NCI-H2196 treated with DMSO at 0.1 percent for 48 hours (cell line): ENCODE results near the gene KPNA1.
"Not testable (repeated sequence)": the region's sequence is repeated elsewhere in the genome, so short reads cannot be mapped to it uniquely, and the experiment has no call there.

Experiments
- DNase-seq: peaks from one replicate; lab custom pipeline; 2025; ENCODE audit not compliant: unreplicated experiment; lab: John Stamatoyannopoulos, UW

The KPNA1 gene

DNA sequence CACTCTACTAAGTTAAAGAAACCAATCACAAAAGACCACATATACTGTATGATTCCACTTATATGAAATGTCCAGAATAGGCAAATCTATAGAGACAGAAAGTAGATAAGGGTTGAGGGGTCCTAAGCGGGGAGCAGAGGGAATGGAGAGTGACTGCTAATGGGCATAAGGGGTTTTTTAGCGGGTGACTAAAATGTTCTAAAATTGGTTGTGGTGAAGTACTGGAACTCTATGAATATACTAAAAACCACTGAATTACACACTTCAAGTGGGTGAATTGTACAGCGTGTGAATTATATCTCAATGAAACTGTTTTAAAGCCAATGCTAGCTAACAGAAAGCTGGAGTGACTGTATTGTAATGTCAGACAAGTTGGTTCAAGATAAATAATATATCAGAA lies 33.3 kb downstream of the KPNA1 start:
- DNase-seq: no peak

DNA sequence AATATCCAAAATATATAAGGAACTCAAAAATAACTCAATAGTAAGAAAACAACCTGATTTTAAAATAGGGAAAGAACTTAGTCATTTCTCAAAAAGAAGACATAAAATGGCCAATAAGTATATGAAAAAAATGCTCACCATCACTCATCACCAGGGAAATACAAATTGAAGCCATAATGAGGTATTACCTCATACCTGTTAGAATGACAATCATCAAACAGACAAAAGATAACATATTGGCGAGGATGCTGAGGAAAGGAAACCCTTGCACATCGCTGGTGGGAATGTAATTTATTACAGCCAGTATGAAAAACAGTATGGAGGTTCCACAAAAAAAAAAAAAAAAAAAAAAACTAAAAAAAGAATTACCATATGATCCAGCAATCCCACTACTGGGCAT lies 38.2 kb downstream of the KPNA1 start:
- no peak for DNase-seq

DNA sequence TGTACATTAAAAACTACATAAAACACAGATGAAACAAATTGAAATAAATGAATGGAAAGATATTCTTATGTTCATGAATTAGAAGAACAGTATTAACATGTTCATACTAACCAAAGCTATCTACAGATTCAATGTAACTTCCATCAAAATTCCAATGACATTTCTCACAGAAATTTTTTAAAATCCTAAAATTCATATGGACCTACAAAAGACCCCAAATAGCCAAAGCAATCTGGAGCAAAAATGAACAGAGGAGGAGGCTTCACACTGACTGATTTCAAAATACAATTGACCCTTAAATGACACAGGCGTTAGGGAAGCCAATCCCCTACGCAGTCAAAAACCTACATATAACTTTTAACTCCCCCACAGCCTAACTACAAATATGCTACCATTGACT lies 39.4 kb downstream of the KPNA1 start:
- DNase-seq: no peak

DNA sequence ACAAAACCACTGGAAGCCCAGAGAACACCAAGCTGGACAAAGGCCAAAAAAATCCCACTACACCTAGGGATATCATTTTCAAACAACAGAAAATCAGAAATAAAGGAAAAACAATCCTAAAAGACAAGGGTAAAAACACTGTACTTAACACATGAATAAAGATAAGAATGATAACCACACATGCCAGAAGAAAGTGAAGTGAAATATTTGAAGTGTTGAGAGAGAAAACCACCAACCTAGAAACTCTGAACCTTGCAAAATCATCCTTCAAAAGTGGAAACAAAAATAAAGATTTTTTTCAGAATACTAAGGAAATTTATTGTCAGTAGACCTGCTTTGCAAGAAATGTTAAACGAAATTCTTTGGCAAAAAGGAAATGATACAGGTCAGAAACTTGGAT lies 45.1 kb downstream of the KPNA1 start:
- DNase-seq: no peak

DNA sequence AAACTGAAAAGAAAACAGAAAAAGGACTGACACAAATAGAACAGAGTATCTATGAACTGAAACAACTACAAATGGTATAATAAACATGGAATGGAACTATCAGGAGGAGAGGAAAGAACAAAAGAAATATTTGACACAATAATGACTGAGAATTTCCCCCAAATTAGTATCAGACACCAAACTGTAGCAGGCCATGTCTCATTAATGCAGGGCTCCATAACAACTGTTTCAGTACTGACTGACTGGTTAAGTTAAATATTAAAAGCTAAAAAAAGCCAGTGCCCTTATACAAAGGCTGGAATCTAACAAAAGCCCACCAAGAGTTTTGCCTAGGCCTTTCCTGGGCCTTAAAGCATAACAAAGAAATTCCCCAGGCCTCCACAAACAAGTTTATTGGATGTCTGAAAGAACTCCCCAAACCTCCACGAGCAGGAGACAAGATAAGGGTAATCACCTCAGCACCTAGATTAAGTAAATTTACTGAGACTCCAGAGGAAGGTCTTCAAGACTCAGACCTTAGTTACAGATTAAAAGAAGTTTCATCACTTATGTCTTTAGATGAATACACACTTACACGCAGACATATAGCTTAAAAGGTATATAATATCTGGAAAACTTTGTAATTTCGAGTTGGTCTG lies 45.7 kb downstream of the KPNA1 start:
- no peak for DNase-seq

DNA sequence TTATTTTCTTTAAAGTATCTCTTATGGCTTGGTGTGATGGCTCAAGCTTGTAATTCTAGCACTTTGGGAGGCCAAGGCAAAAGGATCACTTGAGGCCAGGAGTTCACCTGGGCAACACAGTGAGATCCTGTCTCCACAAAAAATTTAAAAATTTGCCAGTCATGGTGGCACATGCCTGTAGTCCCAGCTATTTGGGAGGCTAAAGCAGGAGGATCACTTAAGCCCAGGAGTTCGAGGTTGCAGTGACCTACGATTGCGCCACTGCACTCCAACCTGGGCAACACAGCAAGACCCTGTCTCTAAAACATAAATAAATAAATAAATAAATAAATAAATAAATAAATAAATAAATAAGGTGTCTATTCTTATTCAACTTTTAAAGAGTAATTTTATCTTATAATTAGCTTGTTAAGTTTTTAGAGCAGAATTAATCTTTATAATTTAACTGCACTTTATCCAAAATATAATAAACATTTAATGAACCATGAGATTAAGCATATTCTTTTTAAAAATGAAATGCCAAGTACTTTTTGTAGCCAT lies 48.0 kb downstream of the KPNA1 start:
- DNase-seq: no peak

DNA sequence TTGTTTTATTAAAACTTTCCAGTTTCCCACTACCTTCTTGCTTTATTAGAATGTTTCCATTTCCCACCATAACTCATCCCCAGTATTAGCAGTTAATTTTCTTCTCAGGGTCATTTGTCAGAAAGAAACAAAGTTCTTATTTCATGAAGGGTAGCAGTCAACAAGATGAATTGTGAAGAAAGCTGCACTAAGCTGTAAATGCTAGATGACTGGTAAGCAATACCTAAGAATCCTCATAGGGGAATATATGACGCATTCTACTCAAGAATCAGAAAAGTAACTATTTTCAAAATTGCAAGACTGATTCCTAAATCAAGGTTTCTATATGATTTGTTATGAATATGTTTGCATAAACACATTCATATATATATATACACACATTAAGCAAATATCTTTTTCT lies 50.1 kb downstream of the KPNA1 start:
- DNase-seq: no peak

DNA sequence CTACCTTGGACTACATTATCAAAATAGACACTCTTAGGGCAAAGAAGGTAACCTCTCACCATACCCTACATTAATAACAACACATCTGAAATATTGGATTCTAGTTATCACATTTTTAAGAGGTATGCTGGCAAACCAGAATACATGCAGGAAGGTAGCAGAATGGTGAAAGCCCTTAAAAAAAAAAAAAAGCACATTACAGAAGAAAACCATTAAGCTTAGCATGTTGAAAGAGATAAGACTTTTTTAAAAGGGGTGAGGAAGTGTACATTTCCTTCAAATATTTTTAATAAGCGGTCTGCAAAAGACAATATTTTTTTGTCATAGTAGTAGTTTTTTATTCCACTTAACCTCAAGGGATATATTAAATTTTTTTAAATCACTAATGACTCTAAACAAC lies 52.3 kb downstream of the KPNA1 start:
- no peak for DNase-seq

DNA sequence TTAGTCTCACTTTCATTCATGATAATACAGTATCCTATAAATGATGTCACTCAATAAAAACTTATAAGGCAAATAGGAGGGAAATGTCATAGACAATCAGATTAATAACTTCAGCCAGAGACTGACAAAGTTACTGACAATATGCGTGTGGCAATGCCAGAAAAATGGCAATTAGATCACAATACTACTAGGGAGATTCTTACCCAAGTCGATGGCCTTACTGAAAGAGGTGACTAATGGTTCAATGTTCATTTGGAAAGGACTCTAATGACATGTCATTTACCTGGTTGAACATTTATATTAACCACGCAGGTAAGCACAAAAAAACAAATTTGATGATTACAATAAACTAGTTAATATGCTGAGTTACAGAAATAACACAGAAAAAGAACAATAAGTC lies 52.9 kb downstream of the KPNA1 start:
- no peak for DNase-seq

DNA sequence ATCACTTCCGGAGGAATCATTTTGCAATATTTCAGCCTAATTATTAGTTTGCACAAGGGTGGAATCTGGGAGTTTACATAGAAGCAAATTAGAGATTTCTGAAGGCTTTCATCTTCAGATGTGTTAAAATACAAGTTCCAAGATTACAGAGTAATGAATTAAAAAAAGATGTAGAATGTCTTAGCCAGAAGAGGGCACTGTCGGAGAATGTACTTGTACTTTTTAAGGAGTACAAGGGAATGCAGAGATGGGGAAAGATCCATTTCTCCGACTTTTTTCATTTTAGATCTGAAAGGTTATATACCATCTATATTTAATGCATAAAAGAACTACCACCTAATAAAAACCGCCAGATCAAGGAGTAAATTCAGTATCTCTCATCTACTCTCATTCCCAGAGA lies 55.7 kb downstream of the KPNA1 start:
- DNase-seq: no peak

DNA sequence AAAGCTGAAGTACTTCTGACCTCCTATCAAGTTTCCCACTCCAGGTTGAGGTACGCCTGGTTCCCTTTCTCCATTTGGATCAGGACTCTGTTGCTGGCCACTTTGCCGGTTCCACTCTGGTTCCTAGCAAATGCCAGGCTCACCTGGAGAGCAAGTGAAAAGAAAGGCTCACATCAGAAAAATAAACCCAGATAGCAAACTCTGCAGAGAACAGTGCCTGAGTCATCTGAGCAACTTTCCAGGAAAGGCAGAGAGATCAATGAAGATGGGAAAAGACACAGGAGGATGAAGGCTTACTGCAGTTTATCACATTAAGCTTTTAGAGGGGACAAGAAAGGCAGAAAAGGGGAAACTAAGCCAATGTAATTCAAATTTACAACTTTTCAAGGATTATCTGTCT lies 57.0 kb downstream of the KPNA1 start:
- no peak for DNase-seq

DNA sequence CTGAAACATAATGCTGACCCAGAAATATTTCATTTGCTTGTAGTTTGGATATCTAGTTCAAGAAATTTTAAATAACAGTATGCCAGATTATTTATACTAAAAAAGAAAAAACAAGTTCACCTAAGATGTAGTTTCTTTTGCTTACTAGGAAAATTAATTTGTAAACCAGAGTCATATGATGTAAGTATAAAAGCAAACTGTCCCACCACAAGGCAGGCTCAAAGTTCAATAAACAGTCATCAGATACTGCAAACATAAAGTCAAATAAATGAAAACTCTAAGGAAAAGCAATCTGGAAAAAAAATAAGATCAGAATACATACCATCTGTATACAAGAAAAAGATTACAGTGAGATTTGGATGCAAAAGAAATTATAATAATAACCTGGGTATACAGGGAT lies 58.7 kb downstream of the KPNA1 start:
- no peak for DNase-seq

DNA sequence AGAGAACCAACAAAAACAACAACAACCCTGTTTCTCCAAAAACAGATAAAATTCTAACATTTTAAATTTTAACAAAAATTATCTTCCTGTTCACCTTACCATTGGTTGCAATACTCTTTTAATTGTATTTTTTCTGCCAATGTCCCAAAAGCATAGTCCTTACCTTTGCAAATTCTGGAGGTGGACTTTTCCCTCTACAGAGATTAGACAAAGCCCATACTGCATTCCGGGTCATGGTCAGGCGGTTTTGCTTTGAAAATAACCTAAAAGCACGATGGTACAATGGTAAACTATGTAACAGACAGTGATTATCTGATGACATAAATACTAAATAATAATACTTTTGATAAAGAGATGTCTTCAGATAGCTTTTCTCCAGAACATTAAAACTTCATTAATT lies 63.4 kb downstream of the KPNA1 start:
- no peak for DNase-seq

DNA sequence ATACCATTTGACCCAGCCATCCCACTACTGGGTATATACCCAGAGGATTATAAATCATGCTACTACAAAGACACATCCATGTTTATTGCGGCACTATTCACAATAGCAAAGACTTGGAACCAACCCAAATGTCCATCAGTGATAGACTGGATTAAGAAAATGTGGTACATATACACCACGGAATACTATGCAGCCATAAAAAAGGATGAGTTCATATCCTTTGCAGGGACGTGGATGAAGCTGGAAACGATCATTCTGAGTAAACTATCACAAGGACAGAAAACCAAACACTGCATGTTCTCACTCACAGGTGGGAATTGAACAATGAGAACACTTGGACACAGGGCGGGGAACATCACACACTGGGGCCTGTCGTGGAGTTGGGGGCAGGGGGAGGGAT lies 66.5 kb downstream of the KPNA1 start:
- not testable (repeated sequence) for DNase-seq

DNA sequence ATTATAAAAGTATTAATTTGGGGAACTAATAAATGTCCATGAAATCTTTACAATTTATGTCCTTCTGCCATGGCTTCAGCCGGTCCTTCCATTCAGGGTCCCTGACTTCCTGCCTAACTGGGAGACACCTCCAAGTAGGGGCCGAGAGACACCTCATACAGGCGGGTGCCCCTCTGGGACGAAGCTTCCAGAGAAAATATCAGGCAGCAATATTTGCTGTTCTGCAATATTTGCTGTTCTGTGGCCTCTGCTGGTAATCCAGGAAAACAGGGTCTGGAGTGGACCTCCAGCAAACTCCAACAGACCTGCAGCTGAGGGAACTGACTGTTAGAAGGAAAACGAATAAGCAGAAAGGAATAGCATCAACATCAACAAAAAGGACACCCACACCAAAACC lies 70.2 kb downstream of the KPNA1 start:
- not testable (repeated sequence) for DNase-seq

DNA sequence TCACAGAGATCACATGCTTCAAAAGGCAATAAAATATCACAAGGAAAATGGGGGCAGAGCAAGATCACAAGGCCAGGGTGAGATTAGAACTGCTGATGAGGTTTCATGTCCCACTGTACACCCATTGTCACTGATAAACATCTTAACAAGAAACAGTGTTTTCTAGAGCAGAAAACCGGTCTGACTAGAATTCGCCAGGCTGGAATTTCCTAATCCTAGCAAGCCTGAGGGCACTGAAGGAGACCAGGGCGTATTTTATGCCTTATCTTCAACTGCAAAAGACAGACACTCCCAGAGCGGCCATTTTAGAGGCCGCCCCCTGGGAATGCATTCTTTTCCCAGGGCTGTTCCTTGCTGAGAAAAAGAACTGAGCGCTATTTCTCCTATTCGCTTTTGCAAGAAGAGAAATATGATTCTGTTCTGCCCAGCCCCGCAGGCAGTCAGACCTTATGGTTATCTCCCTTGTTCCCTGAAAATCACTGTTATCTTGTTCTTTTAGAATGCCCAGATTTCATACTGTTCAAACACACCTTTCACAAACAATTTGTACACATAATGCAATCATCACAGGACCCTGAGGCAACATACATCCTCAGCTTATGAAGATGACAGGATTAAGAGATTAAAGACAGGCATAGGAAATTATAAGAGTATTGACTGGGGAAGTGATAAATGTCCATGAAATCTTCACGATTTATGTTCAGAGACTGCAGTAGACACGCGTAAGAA lies 70.8 kb downstream of the KPNA1 start:
- DNase-seq: not testable (repeated sequence)

DNA sequence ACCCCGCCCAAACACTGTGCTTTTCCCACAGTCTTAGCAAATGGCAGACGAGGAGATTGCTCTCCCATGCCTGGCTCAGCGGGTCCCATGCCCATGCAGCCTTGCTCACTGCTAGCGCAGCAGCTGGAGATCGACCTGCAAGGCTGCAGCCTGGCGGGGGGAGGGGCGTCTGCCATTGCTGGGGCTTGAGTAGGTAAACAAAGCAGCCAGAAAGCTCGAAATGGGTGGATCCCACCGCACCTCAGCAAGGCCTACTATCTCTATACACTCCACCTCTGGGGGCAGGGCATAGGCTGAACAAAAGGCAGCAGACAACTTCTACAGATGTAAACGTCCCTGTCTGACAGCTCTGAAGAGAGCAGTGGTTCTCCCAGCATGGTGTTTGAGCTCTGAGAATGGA lies 71.6 kb downstream of the KPNA1 start:
- no peak for DNase-seq

DNA sequence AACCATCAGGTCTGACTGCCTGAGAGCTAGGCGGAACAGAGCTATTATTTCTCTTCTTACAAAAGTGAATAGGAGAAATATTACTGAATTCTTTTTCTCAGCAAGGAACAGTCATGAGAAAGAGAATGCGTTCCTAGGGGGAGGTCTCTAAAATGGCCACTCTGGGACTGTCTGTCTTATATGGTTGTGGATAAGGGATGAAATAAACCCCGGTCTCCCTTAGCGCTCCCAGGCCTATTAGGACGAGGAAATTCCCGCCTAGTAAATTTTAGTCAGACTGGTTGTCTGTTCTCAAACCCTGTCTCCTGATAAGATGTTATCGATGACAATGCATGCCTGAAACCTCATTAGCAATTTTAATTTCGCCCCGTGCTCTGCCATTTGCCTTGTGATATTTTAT lies 78.8 kb downstream of the KPNA1 start:
- DNase-seq: no peak

DNA sequence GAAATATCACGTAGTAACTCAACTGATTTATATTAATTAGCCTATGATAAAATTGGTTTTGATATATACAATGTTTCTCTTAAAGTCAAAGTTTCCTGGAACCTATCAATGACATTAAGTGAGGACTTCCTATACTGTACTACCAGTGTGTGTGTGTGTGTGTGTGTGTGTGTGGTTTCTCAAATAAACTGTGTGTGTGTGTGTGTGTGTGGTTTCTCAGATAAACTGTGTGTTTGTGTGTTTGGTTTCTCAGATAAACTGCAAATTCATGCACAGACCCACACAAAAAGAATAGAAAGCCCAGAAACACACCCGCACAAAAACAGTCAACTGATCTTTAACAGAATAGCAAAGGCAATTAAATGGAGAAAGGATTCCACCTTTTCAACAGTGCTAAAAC lies 84.4 kb downstream of the KPNA1 start:
- DNase-seq: no peak

DNA sequence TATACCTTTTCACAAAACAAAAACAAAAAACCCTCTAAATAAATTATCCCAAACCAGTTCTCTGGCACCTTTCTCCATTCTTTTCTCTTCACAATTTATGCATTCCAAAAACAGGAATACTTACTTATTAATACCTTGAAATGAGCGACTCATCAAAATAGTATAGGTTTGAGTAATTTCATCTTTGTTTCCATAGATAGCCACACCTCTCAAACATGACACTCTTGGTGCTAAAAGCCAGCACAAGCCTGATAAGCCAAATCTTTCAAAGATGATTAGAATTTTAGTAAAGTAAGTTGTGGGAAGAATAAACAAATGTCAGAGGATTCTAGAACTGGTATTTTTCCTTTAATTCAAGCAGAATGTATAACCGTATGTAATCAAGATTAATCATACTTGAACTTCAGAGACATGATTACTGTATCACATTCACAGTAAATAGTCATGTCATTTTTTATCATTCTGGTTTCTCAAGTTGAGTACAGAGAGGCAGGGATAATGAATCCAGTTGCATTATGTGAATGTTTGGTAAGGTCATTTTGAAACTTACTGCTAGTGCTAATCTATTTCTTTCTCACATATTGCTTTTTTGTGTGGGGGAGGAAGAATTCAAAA lies 86.8 kb downstream of the KPNA1 start:
- no peak for DNase-seq

DNA sequence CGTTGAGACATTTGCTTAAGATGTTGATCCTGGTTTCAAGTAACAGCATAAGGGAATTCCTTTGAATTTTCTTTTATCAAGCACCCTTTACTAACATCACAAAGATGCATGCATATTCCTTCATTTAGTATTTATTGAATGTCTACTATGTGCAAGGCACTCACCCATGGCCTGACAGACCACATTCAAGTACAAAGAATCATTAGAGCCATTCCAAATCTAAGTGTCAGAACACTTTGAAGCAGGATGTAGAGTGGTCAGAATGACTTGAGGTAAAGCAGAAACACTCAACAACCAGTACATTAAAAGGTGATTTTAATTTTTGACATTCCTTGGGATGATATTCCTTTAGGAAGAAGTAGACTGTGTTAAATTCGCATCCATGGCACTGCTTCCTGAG lies 92.9 kb downstream of the KPNA1 start:
- no peak for DNase-seq

DNA sequence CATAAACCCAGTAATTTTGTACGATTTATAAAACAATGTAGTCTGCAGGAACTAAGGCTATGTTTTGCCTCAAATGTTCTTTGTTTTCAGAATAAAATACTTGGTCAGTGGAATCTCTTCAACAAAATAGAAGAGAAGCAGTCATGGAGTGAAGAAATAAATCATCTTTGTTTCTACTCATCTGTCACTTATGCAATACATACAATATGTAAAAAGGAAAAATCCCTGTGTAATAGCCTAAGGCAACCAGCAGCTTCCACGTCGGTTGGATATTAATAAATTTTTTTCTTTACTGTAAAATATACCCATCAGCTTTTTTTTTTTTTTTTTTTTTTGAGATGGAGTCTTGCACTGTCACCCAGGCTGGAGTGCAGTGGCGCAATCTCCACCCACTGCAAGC lies 93.6 kb downstream of the KPNA1 start:
- DNase-seq: no peak
